HEK293 (cell line): ENCODE data around the gene PTPRN2.

Source experiments
- CTCF ChIA-PET: fragments of 350-600 bp; formaldehyde crosslinking; extraction: SDS; loops from one replicate; lab custom pipeline; 2021; ENCODE audit warnings: antibody characterized with exemption; lab: Yijun Ruan, JAX
- POLR2A ChIA-PET: fragments of 300-600 bp; formaldehyde crosslinking; extraction: SDS; loops from one replicate; lab custom pipeline; 2020; ENCODE audit warnings: antibody characterized with exemption, inconsistent platforms; lab: Yijun Ruan, JAX
- H3K27ac ChIP-seq: fragments of 200-500 bp; sonication (Bioruptor generic); 2 replicates; pipeline ENCODE4 v1.5.1; 2014; ENCODE audit warnings: low read depth, low read length, control low read depth, inconsistent platforms; ENCODE audit errors: extremely low read depth
- H3K36me3 ChIP-seq, 2 experiments: fragments of 200-500 bp in 1 of 2; sonication (Bioruptor generic) in 1 of 2; 1 replicate in 1 of 2; 2 replicates in 1 of 2; pipeline ENCODE4 v1.5.1; 2014 to 2017; ENCODE audit warnings: inconsistent platforms in 2 of 2, low read length in 2 of 2; ENCODE audit not compliant: control insufficient read depth in 2 of 2, insufficient read depth in 1 of 2
- H3K4me1 ChIP-seq: fragments of 200-500 bp; sonication (Bioruptor generic); 2 replicates; pipeline ENCODE4 v1.5.1; 2014; ENCODE audit warnings: mild to moderate bottlenecking, low read length, inconsistent platforms; ENCODE audit not compliant: control insufficient read depth, insufficient read depth
- H3K4me3 ChIP-seq: 2 replicates; pipeline ENCODE4 v1.5.1; 2011; ENCODE audit warnings: low read depth, mild to moderate bottlenecking, control low read depth, low read length, moderate library complexity
- H3K9me3 ChIP-seq: fragments of 200-500 bp; sonication (Bioruptor generic); 2 replicates; pipeline ENCODE4 v1.5.1; 2014; ENCODE audit warnings: low read depth, low read length, inconsistent platforms; ENCODE audit not compliant: control insufficient read depth, insufficient read depth
- AEBP2 ChIP-seq: fragments of 450-650 bp; formaldehyde crosslinking; IDR thresholded peaks from 2 replicates; pipeline ENCODE4 v1.5.1; 2016; ENCODE audit warnings: missing biosample characterization, missing genetic modification characterization, borderline replicate concordance
- EGR2 ChIP-seq: fragments of 450-650 bp; formaldehyde crosslinking; IDR thresholded peaks from 2 replicates; pipeline ENCODE4 v1.5.1; 2016; ENCODE audit warnings: low read depth, missing biosample characterization, missing genetic modification characterization
- MYNN ChIP-seq: fragments of 450-650 bp; formaldehyde crosslinking; IDR thresholded peaks from 2 replicates; pipeline ENCODE4 v1.5.1; 2016; ENCODE audit warnings: missing biosample characterization, missing genetic modification characterization, borderline replicate concordance
- OSR2 ChIP-seq: fragments of 450-650 bp; formaldehyde crosslinking; IDR thresholded peaks from 2 replicates; pipeline ENCODE4 v1.5.1; 2016; ENCODE audit warnings: missing biosample characterization, missing genetic modification characterization
- SCRT1 ChIP-seq: fragments of 450-650 bp; formaldehyde crosslinking; IDR thresholded peaks from 2 replicates; pipeline ENCODE4 v1.5.1; 2016; ENCODE audit warnings: missing biosample characterization, missing genetic modification characterization, borderline replicate concordance
- TRIM28 ChIP-seq: IDR thresholded peaks from 2 replicates; pipeline ENCODE4 v1.6.1; 2011; ENCODE audit warnings: low read length, control low read depth, borderline replicate concordance
- ZBTB21 ChIP-seq: fragments of 450-650 bp; formaldehyde crosslinking; IDR thresholded peaks from 2 replicates; pipeline ENCODE4 v1.5.1; 2017; ENCODE audit warnings: missing biosample characterization, missing genetic modification characterization
- ZIC2 ChIP-seq: fragments of 450-650 bp; formaldehyde crosslinking; IDR thresholded peaks from 2 replicates; pipeline ENCODE4 v1.5.1; 2016; ENCODE audit warnings: missing biosample characterization, missing genetic modification characterization
- ZNF175 ChIP-seq: fragments of 450-650 bp; formaldehyde crosslinking; IDR thresholded peaks from 2 replicates; pipeline ENCODE4 v1.5.1; 2016; ENCODE audit warnings: missing biosample characterization, missing genetic modification characterization
- ZNF19 ChIP-seq: fragments of 450-650 bp; formaldehyde crosslinking; IDR thresholded peaks from 2 replicates; pipeline ENCODE4; 2016; ENCODE audit warnings: missing biosample characterization, missing genetic modification characterization, low read depth
- ZNF473 ChIP-seq: fragments of 450-650 bp; formaldehyde crosslinking; IDR thresholded peaks from 2 replicates; pipeline ENCODE4 v1.5.1; 2017; ENCODE audit warnings: missing biosample characterization, missing genetic modification characterization
- ZNF513 ChIP-seq: fragments of 450-650 bp; IDR thresholded peaks from 2 replicates; pipeline ENCODE4 v1.5.1; 2018; ENCODE audit warnings: missing biosample characterization, missing genetic modification characterization
- ZNF585B ChIP-seq: fragments of 450-650 bp; formaldehyde crosslinking; IDR thresholded peaks from 2 replicates; pipeline ENCODE4 v1.5.1; 2016; ENCODE audit warnings: missing biosample characterization, missing genetic modification characterization
- ZNF600 ChIP-seq: fragments of 450-650 bp; formaldehyde crosslinking; IDR thresholded peaks from 2 replicates; pipeline ENCODE4 v1.5.1; 2016; ENCODE audit warnings: missing biosample characterization, missing genetic modification characterization
- ZNF654 ChIP-seq: fragments of 450-650 bp; formaldehyde crosslinking; IDR thresholded peaks from 2 replicates; pipeline ENCODE4 v1.5.1; 2016; ENCODE audit warnings: low read depth, missing biosample characterization, missing genetic modification characterization
- ZNF658 ChIP-seq: fragments of 450-650 bp; formaldehyde crosslinking; IDR thresholded peaks from 2 replicates; pipeline ENCODE4; 2016; ENCODE audit warnings: missing biosample characterization, missing genetic modification characterization
- ZNF792 ChIP-seq: fragments of 450-650 bp; formaldehyde crosslinking; IDR thresholded peaks from 2 replicates; pipeline ENCODE4 v1.5.1; 2016; ENCODE audit warnings: missing biosample characterization, missing genetic modification characterization
- TF ChIP-seq, protein P1 (sequence below): fragments of 450-650 bp; formaldehyde crosslinking; IDR thresholded peaks from 2 replicates; pipeline ENCODE4 v1.5.1; 2016; ENCODE audit warnings: missing biosample characterization, missing genetic modification characterization
- TF ChIP-seq, protein P2 (sequence below): fragments of 450-650 bp; formaldehyde crosslinking; IDR thresholded peaks from 2 replicates; pipeline ENCODE4 v1.5.1; 2016; ENCODE audit warnings: missing biosample characterization, missing genetic modification characterization
- TF ChIP-seq, protein P3 (sequence below): fragments of 450-650 bp; formaldehyde crosslinking; IDR thresholded peaks from 2 replicates; pipeline ENCODE4 v1.5.1; 2016; ENCODE audit warnings: missing biosample characterization, missing genetic modification characterization

The PTPRN2 gene

DNA sequence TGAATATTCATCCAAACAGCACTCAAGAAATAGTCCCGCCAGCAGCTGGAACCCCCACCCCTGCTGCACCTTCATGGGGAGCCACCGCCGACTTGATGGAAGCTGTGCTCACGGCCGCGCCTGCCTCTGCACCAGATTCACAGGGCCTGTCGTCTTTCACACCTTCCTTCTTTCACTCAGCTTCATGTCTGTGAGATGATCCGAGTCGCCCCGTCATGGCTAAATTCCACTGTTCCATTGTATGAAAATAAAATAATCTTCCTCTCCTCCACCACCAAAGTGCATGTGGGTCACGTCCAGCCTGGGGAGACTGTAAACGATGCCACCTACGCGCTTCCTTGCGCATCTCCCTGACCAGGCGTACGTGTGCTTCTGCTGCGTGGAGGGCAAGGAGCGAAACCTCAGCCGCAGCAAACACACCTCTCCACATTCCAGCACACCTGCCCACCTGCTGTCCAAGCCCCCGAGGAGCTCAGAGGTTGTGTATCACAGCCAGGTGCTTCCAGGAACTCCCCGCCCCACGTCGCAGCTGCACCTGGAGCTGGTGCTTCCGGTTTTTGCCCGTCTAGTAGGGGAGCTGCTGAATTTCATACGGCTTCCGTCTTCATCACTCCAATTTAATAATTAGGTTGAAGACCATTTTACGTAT, 137.0 kb downstream of the PTPRN2 start:
- Histone ChIP-seq H3K27ac (no peak overlapping the region), H3K4me1 (no peaks in the 10 kb centered on the region), H3K36me3 (no peaks in the 10 kb centered on the region), H3K4me3 (no peak overlapping the region), H3K9me3 (no peaks in the 10 kb centered on the region)
- TF ChIP-seq ZNF658 (no peak), ZNF513 (tag by site-specific recombination) (no peak), MYNN (no peak), ZNF792 (no peak), ZIC2 (no peak), AEBP2 (tag by site-specific recombination) (no peak), ZBTB21 (tag by site-specific recombination) (no peak), ZNF600 (tag by site-specific recombination) (no peak), OSR2 (tag by site-specific recombination) (no peak), ZNF654 (no peak), ZNF175 (tag by site-specific recombination) (no peak), ZNF473 (tag by site-specific recombination) (no peak), ZNF585B (tag by site-specific recombination) (no peak), ZNF19 (tag by site-specific recombination) (no peak), EGR2 (tag by site-specific recombination) (no peak), TRIM28 (no peak), SCRT1 (tag by site-specific recombination) (no peak)
- TF ChIP-seq, protein P1, sequence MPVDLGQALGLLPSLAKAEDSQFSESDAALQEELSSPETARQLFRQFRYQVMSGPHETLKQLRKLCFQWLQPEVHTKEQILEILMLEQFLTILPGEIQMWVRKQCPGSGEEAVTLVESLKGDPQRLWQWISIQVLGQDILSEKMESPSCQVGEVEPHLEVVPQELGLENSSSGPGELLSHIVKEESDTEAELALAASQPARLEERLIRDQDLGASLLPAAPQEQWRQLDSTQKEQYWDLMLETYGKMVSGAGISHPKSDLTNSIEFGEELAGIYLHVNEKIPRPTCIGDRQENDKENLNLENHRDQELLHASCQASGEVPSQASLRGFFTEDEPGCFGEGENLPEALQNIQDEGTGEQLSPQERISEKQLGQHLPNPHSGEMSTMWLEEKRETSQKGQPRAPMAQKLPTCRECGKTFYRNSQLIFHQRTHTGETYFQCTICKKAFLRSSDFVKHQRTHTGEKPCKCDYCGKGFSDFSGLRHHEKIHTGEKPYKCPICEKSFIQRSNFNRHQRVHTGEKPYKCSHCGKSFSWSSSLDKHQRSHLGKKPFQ (tag by site-specific recombination) = no peak
- TF ChIP-seq, protein P2, sequence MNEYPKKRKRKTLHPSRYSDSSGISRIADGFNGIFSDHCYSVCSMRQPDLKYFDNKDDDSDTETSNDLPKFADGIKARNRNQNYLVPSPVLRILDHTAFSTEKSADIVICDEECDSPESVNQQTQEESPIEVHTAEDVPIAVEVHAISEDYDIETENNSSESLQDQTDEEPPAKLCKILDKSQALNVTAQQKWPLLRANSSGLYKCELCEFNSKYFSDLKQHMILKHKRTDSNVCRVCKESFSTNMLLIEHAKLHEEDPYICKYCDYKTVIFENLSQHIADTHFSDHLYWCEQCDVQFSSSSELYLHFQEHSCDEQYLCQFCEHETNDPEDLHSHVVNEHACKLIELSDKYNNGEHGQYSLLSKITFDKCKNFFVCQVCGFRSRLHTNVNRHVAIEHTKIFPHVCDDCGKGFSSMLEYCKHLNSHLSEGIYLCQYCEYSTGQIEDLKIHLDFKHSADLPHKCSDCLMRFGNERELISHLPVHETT (tag by site-specific recombination) = no peak
- TF ChIP-seq, protein P3, sequence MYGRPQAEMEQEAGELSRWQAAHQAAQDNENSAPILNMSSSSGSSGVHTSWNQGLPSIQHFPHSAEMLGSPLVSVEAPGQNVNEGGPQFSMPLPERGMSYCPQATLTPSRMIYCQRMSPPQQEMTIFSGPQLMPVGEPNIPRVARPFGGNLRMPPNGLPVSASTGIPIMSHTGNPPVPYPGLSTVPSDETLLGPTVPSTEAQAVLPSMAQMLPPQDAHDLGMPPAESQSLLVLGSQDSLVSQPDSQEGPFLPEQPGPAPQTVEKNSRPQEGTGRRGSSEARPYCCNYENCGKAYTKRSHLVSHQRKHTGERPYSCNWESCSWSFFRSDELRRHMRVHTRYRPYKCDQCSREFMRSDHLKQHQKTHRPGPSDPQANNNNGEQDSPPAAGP (tag by site-specific recombination) = no peak
- POLR2A ChIA-PET = interaction anchor here (0.5 kb wide), 1 partner anchor 14 kb away, joined by 3 read pairs; no protein-coding TSS in a partner anchor
- CTCF ChIA-PET = interaction anchor here (0.6 kb wide), 1 partner anchor 96 kb away, joined by 3 read pairs; no protein-coding TSS in a partner anchor
